Stimulated activated CD4-positive, alpha-beta T cell treated with anti-CD3 and anti-CD28 coated beads, TNF-alpha, amount 100 ng/mL, for 4 hours (primary cell): ENCODE results near the gene BTN3A1.
"Not testable (repeated sequence)": the region's sequence is repeated elsewhere in the genome, so short reads cannot be mapped to it uniquely, and the experiment has no call there.

Experiments used
- DNase-seq, 3 experiments: peaks; one replicate each; pipeline ENCODE4 v3.0.0-alpha.2; 2020; ENCODE audit warnings: low read depth in 3 of 3

Gene BTN3A1

GRCh38 chr6:26414281-26414680 is 12.2 kb downstream of the BTN3A1 start:
- DNase-seq = no peak

DNA sequence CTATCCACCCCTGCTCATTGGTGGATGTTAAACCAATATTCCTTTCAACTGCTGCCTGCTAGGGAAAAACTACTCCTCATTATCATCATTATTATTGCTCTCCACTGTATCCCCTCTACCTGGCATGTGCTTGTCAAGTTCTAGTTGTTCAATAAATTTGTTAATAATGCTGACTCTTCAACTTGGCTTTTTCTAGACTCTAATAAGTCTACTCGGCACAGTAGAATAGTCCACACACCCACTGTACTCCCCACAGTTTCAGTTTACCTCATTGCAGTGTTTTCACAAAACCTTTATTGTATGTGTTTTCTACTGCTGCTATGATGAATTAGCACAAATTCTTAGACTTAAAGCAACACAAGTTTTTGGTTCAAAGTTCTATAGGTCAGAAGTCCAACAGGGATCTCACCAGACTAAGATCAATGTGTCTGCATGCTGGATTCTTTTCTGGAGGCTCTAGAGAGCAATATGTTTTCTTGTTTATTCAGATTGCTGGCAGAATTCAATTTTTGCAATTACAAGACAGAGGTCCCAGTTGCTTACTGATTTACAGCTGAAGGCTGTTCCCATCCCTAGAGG is 13.1 kb downstream of the BTN3A1 start:
- DNase-seq = no peak

GRCh38 chr6:26415791-26416190 is 13.7 kb downstream of the BTN3A1 start:
- DNase-seq = no peak

DNA sequence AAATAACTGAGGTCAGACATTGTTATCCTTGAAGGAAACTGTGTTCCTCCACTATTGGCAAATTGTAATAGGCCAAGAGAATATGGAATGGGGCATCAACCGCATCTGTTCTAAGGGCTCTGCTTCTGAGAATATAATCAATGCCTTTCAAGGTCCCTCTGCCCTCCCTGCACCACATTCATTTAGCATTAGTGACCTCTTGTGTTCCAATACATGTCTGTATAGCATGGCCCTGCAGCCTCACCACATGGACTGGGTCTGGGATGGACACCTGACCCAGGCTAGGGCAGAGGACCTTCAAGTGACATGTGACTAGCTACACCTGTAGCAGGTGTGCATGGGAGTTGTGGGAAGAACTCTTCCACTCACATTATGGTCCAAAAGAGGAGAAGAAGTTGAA is 14.2 kb downstream of the BTN3A1 start:
- no peak for DNase-seq

DNA sequence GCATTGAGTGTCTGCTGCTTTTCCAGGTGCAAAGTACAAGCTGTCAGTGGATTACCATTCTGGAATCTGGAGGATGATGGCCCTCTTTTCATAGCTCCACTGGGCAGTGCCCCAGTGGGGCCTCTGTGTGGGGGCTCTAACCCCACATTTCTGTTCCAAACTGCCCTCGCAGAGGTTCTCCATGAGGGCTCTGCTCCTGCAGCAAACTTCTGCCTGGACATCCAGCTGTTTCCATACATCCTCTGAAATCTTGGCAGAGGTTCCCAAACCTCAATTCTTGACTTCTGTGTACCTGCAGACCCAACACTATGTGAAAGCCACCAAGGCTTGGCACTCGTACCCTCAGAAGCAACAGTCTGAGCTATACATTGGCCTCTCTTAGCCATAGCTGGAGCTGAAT is 16.0 kb downstream of the BTN3A1 start:
- not testable (repeated sequence) for DNase-seq

DNA sequence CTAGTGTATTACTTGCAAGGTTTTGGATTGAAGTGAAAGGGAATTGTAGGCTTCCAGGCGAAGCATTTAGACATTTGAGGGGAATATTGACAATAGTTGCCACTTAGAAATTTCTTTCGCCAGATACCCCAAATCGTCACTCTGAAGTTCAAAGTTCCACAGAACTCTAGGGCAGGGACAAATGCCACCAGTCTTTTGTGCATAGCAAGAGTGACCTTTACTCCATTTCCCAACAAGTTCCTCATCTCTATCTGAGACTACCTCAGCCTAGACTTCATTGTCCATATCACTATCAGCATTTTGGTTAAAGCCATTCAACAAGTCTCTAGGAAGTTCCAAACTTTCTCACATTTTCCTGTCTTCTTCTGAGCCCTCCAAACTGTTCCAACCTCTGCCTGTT is 16.7 kb downstream of the BTN3A1 start:
- DNase-seq = not testable (repeated sequence)

DNA sequence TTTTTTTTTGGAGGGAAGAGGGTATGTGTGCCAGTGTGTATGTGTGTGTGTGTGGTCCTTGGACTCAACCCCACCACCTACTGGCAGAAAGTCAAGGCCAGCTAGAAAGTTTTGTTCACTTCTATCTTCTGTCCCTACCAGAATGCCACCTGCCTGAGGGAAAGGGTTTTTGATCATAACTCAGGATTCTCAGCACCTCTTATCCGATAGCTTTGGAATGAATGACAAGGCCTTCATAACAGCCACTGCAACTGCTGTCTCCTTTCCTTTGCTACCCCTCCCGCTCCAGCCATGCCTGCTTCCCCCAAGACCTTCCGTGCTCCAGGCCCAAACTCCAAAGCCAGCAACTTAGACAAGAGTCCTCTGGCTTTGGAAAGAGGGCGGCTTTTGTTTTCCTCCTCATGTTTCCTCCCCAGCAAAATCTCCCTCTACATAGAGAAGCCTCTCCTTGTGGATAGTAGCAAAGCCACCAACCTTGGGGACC is 18.7 kb downstream of the BTN3A1 start:
- DNase-seq = no peak

DNA sequence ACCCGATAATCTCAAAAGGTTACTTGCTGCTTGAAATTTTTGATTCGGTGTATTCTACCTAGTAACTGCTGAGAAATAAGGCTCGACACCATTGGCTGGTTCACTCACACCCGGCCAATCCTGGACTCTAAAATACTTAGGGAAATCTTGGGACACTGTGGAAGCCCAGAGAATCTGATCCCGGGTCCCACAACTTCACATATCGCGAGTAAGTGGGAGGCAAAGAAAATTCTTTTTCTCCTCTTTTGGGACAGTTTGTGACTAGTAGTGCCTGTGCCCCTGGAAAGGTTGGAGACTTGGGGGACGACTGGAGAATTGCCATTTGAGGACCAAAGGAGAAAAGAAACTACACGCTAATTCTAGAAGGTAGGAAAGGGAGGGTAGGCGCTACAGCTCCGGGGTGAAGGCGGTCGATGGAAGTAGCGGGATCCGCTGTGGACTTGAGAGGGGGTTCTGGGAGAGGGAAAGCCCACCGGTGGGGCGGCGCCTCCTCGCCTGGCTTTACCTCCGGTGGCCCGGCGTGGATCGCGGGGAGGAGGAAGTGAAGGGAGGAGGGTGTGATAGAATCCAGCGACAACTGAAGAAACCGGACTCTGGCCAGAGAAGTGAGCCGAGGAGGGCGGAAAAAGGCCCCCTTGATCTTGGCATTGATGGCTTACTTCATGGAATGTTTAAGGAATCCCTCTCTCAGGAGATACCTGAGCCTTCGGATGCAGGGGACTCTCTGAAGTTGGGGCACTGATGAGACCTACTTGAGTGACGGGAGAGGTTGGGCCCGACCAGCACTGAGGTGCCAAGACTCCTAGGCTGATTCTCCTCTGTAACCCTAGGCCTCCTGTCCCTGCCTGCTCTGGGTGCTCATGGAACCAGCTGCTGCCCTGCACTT is 19.4 kb downstream of the BTN3A1 start:
- peak in 1 of 3 experiments; percentile 20 for DNase-seq

DNA sequence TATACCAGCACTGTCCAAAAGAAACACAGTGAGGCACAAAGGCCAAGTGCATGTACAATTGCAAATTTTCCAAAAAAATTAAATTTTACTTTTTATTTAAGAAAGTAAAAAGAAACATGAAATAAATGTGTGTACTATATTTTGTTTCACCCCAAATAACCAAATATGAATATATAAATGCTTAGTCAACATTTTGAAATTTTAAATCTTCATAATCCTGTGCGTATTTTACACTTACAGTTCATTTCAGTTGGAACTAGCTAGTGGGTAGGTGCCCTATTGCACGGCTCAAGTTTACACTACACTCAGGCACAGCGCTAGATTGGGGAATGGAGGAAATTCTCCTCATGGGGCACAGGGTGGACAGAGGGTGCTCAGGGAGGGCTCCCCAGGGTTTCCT is 20.3 kb downstream of the BTN3A1 start:
- no peak for DNase-seq

GRCh38 chr6:26426691-26427450 is 24.8 kb downstream of the BTN3A1 start:
- no peak for DNase-seq

- DNase-seq = no peak
These were observed 25.4 kb downstream of the BTN3A1 start for GRCh38 chr6:26427451-26427809.

GRCh38 chr6:26428206-26428605 is 26.1 kb downstream of the BTN3A1 start:
- DNase-seq = no peak

DNA sequence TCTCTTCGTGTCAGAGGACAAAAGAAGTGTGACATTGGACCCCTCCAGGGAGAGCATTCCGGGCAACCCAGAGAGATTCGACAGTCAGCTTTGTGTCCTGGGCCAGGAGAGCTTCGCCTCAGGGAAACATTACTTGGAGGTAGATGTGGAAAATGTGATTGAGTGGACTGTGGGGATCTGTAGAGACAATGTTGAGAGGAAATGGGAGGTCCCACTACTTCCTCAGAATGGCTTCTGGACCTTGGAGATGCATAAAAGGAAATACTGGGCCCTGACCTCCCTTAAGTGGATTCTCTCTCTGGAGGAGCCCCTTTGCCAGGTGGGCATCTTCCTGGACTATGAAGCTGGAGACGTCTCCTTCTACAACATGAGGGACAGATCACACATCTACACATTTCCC is 28.7 kb downstream of the BTN3A1 start:
- no peak for DNase-seq

DNA sequence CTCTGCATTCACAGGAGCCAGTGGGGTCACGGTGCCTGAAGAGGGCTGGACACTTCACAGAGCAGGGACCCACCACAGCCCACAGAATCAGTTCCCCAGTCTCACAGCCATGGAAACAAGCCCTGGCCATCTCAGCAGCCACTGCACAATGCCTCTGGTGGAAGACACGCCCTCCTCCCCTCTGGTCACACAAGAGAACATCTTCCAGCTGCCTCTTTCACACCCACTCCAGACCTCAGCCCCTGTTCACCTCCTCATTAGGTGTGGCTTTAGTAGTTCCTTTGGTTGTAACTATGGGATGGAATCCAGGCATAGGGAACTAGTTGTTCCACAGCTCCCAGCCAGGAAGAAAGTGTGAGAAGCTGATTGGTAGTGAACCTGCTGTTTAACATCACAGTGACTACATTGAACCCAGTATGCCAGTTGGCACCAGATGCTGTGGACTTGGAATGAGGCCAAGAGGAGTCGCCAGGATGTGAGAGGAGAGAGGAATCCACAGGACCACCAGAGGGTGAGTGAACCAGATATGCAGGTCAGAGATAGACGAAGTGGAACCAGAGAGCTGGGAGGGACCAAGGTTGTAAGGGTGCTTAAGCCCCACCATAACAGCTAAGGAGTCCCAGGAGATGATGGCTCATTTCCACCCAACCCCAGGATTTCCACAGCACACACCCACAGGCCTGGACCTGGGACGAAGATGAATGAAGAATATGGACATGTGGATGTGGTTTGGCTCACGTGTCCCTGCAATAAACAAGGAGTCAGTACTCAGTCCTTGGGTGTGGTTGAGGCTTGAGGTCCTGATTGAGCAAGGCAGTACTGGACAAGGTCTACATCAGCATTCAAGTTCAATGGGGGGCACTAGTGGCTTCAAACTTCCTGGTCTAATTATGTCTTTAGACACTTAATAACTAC is 29.4 kb downstream of the BTN3A1 start:
- no peak for DNase-seq

DNA sequence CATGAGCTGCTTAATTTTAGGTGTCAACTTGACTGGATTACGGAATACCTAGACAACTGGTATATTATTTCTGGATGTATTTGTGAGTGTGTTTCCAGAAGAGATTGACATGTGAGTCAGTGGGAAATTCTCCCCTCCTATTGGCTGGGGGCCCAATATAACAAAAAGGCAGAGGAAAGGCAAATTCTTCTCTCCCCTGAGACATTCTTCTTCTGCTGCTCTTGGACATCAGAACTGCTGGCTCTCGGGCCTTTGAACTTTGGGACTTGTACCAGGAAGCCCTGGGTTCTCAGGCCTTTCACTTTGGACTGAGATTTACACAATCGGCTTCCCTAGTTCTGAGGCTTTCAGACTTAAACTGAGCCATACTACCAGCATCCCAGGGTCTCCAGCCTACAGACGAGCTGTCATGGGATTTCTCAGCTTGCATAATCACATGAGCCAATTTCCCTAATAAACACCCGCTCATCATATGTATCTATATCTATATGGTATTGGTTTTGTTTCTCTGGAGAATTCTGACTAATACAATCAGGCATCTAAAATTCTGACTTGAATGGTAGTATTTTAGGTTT is 30.6 kb downstream of the BTN3A1 start:
- no peak for DNase-seq

- not testable (repeated sequence) for DNase-seq
These were observed 31.6 kb downstream of the BTN3A1 start for GRCh38 chr6:26433680-26434079.

- DNase-seq = no peak
These were observed 33.9 kb downstream of the BTN3A1 start for GRCh38 chr6:26436018-26436417.

- no peak for DNase-seq
These were observed 35.5 kb downstream of the BTN3A1 start for GRCh38 chr6:26437550-26437949.

GRCh38 chr6:26438000-26438399 is 35.9 kb downstream of the BTN3A1 start:
- DNase-seq = no peak

DNA sequence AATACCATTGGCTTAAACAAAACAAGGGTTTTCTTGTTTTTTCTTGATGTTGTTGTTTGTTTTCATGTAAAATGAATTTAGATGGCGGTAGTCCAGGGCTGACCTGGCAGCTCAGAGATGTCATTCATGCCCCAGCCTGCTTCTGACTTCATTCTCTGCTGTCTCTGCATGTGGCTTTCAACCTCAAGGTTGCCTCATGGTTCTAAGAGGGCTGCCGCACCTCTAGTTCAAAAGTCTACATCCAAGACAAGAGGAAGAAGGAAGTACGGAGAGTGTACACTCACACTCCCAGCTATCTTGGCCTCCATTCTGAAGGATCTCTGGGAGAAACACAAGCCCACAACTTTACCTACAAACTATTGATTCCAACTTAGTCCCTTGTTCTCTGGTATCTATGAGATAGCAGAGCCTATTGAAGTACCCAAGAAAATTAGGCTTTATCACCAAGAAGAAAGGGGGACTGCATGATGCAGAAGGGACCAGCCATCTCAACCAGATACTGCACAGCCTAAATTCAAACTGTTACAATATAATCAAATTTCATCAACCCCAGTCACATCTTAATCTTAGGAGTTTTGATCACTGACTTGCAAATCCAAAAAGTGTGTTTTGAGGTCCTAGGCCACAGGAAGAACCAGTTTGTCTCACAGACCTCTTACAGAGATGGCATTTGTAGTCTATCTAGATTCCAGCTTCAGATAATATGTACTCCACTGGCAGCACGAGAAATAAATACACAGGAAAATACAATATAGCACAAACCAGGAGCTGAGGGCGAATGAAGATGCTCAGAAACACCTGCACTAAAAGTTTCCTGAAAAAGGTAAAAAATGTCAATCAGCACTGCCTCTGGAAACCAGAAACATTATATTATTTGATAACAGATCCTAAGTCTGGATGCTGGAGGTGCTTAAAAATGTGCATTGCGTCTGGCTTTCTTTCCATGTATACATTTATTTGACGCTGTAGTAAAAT is 37.4 kb downstream of the BTN3A1 start:
- no peak for DNase-seq
